Activated B cell treated with CpG ODN at 0.5 μM for 24 hours (primary cell): ENCODE data around the gene SLC18A3. TPM values are rescaled to one million over a fixed set of nuclear protein-coding genes. Genes with fewer than 3 reads are reported as not detected.

Source experiments
- ATAC-seq: fragments of 200-7000 bp; cut with Tn5 transposase; one replicate; pipeline ENCODE4 v1.10.0; 2021; ENCODE audit warnings: low read depth, mild to moderate bottlenecking, moderate library complexity
- CTCF ChIA-PET: fragments of 350-600 bp; sonication (Branson Sonifier 250); formaldehyde crosslinking; loops from one replicate; lab custom pipeline; 2021; ENCODE audit warnings: antibody characterized with exemption; lab: Charles Lee
- POLR2A ChIA-PET: fragments of 350-600 bp; sonication (Branson Sonifier 250); formaldehyde crosslinking; loops from one replicate; lab custom pipeline; 2021; ENCODE audit warnings: antibody characterized with exemption; lab: Charles Lee
- DNase-seq: peaks from one replicate; pipeline ENCODE4 v3.0.0; 2022
- H3K27ac Mint-ChIP-seq: one replicate; pipeline ENCODE4 v1.8.0; 2020; ENCODE audit warnings: mixed read lengths
- H3K27me3 Mint-ChIP-seq: one replicate; pipeline ENCODE4 v1.8.0; 2021; ENCODE audit warnings: mixed read lengths
- H3K36me3 Mint-ChIP-seq: one replicate; pipeline ENCODE4 v1.8.0; 2021; ENCODE audit warnings: low read depth, mixed read lengths
- H3K4me1 Mint-ChIP-seq: one replicate; pipeline ENCODE4 v1.8.0; 2021; ENCODE audit warnings: mixed read lengths
- H3K4me3 Mint-ChIP-seq: one replicate; pipeline ENCODE4 v1.8.0; 2020; ENCODE audit warnings: mild to moderate bottlenecking, mixed read lengths
- H3K9me3 Mint-ChIP-seq: one replicate; pipeline ENCODE4 v1.8.0; 2020; ENCODE audit warnings: mixed read lengths
- CTCF ChIP-seq: fragments of 200-600 bp; IDR thresholded peaks from one replicate; pipeline ENCODE4 v1.8.0; 2022; ENCODE audit warnings: antibody characterized with exemption, mild to moderate bottlenecking
- intact Hi-C: fragments of 100-400 bp; cut with micrococcal nuclease; formaldehyde crosslinking; loops from one replicate; pipeline ENCODE4 v1.15.1; 2024
- total RNA-seq: library from RNA; stranded (reverse); gene quantifications from 2 replicates; pipeline ENCODE4 v1.2.3, GENCODE V29; 2022

Gene SLC18A3
- total RNA-seq, 1 donor from 2014 or later: not detected

- POLR2A ChIA-PET: no interaction called here
These were observed 21.9 kb downstream of the SLC18A3 start for GRCh38 chr10:49631975-49632374.

GRCh38 chr10:49632406-49633317, 22.6 kb downstream of the SLC18A3 start:
- CTCF ChIA-PET: no interaction called here
- POLR2A ChIA-PET: no interaction called here
- Mint-ChIP-seq H3K9me3 (no peaks in the 10 kb centered on the region), H3K27me3 (no peaks in the 10 kb centered on the region), H3K4me3 (no peak overlapping the region), H3K36me3 (no peaks in the 10 kb centered on the region), H3K4me1 (no peaks in the 10 kb centered on the region), H3K27ac (no peak overlapping the region)
- intact Hi-C loops: no loop called here
- no peak for TF ChIP-seq CTCF
- DNase-seq (no peak), ATAC-seq (no peak)

More at GRCh38 chr10:49631975-49632374, 21.9 kb downstream of the SLC18A3 start:
- no peak overlapping the region for H3K27ac Mint-ChIP-seq
- H3K4me3 Mint-ChIP-seq: no peak overlapping the region
- no peaks in the 10 kb centered on the region for H3K36me3 Mint-ChIP-seq
- no peak for TF ChIP-seq CTCF
- no peaks in the 10 kb centered on the region for H3K9me3 Mint-ChIP-seq
- CTCF ChIA-PET: no interaction called here
- no peaks in the 10 kb centered on the region for H3K4me1 Mint-ChIP-seq
- ATAC-seq: no peak
- no peak for DNase-seq
- intact Hi-C loops: no loop called here
- no peaks in the 10 kb centered on the region for H3K27me3 Mint-ChIP-seq

GRCh38 chr10:49633327-49634068, 23.4 kb downstream of the SLC18A3 start:
- TF ChIP-seq CTCF: no peak
- Mint-ChIP-seq H3K4me3 (no peak overlapping the region), H3K27me3 (no peaks in the 10 kb centered on the region), H3K27ac (no peak overlapping the region), H3K36me3 (no peaks in the 10 kb centered on the region), H3K9me3 (no peaks in the 10 kb centered on the region), H3K4me1 (no peaks in the 10 kb centered on the region)
- intact Hi-C loops: no loop called here
- CTCF ChIA-PET: no interaction called here
- DNase-seq: no peak
- ATAC-seq: no peak
- POLR2A ChIA-PET: no interaction called here

GRCh38 chr10:49634069-49634660, 24.1 kb downstream of the SLC18A3 start:
- intact Hi-C loops: no loop called here
- Mint-ChIP-seq H3K4me1 (no peaks in the 10 kb centered on the region), H3K36me3 (no peaks in the 10 kb centered on the region), H3K27me3 (no peaks in the 10 kb centered on the region), H3K9me3 (no peaks in the 10 kb centered on the region), H3K4me3 (no peak overlapping the region), H3K27ac (no peak overlapping the region)
- DNase-seq (no peak), ATAC-seq (no peak)
- CTCF ChIA-PET: no interaction called here
- POLR2A ChIA-PET: no interaction called here
- no peak for TF ChIP-seq CTCF

- no peak for ATAC-seq
- H3K27me3 Mint-ChIP-seq: peaks cover 25% of the 10 kb centered on the region
- no peak overlapping the region for H3K4me3 Mint-ChIP-seq
- intact Hi-C loops: no loop called here
- no peaks in the 10 kb centered on the region for H3K36me3 Mint-ChIP-seq
- H3K4me1 Mint-ChIP-seq: no peaks in the 10 kb centered on the region
- ChIA-PET POLR2A (no interaction called here), CTCF (no interaction called here)
- no peak for DNase-seq
- no peak overlapping the region for H3K27ac Mint-ChIP-seq
- TF ChIP-seq CTCF: no peak
- no peaks in the 10 kb centered on the region for H3K9me3 Mint-ChIP-seq
These were observed 32.2 kb downstream of the SLC18A3 start for GRCh38 chr10:49642311-49642710.
